GM21526 (cell line): ENCODE results near the gene CCDC116.
A peak's percentile ranks its signal among the peaks of the same experiment; 100 is the strongest.

ENCODE experiments used
- ATAC-seq: cut with Tn5 transposase; IDR thresholded peaks from one replicate; pipeline ENCODE4 v1.9.1; 2021; ENCODE audit warnings: moderate library complexity; ENCODE audit not compliant: unreplicated experiment, low FRiP score

Gene CCDC116

DNA sequence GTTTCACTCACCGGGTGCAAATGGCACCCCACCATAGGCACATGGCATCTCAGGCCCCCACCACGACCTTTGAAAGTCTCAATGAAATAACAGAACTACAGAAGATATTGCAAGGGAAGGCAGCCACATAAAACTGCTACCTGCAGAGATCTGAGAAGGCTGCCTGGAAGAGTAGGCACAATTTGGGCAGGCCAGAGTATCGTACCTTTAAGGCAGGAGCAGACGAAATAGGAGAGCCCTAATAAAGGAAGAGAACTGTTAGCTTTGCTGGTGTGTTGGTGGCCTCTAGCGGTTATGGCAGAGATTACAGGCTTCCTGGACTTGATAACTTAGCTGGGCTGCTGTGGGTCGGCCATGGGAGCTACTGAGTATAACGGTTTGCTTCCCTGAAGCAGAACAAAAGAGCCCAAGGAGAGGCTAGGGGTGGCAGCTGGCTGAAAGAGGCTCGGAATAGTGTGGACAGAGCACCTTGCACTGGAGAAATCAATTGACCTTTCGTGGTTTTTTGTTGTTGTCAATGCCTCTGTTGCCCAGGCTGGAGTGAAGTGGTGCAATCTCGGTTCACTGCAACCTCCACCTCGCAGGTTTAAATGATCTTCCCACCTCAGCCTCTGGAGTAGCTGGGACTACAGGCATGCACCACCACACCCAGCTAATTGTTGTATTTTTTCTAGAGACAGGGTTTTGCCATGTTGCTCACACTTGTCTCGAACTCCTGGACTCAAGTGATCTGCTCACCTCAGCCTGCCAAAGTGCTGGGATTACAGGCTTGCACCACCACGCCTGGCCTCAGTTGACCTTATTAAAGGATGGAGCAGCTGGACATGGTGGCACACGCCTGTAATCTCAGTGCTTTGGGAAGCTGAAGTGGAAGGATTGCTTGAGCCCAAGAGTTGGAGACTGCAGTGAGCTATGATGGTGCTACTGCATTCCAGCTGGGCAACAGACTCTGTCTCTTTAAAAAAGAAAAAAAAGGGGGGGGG lies 14.3 kb downstream of the CCDC116 start:
- no peak for ATAC-seq

DNA sequence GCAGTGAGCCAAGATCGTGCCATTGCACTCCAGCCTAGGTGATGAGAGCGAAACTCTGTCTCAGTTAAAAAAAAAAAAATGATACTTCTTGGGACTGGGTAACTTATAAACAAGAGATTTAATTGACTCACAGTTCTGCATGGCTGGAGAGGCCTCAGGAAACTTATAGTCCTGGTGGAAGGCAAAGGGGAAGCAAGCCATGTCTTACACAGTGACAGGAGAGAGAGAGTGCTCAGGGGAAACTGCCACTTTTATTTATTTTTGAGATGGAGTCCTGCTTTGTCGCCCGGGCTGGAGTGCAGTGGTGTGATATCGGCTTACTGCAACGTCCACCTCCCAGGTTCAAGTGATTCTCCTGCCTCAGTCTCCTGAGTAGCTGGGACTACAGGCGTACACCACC lies 17.7 kb downstream of the CCDC116 start:
- no peak for ATAC-seq

DNA sequence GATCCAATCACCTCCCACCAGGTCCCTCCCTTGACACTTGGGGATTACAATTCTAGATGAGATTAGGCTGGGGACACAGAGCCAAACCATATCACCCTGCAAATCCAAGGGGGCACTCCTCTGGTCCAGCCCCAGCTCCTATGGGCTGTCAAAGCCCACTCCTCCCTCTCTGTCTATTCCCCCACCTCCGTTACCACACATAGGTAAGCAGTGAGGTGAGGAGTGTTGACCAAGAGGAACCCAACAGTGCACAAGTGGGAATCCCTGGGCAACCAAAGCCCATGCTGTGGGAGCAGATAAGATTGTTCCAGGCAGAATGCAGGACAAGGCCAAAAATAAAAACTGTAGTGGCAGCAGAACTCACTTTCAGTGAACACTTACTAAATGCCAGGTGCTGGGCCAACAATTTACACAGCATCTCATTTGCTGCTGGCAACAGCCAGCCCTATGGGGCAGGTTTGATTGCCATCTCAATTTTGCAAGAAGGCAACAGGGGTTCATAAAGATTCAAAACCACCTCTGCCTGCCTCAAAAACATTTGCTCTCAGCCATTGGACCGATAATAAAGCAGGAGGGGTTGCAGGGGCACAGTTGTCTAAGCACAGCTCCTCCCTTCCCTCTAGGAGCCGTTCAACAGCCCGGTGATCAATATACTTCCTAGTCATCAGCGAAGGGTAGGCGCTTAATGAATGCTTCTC lies 18.4 kb downstream of the CCDC116 start:
- no peak for ATAC-seq

DNA sequence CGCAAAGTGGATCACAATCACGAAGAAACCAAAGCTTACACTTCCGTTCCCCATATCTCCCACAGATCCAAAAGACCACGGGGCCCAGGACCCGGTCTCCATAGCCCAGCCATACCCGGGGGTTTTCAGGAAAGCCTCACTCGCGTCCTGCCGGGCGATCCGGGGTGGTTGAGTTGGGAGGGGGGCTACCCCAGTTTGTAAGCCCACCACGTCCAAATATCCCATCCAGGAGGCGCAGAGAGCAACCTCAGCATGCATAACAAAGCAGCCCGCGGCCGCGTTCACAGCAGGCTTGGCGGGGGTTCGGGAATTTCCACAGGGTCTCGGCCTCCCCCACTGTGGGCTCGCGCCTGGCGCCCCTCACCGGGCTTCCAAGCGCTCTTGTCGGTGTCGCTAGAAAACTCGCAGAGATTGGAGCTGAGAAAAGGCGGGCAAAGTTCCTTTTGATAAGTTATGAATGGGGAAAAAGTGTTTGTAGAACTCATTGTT lies 19.0 kb downstream of the CCDC116 start:
- ATAC-seq, result no peak

DNA sequence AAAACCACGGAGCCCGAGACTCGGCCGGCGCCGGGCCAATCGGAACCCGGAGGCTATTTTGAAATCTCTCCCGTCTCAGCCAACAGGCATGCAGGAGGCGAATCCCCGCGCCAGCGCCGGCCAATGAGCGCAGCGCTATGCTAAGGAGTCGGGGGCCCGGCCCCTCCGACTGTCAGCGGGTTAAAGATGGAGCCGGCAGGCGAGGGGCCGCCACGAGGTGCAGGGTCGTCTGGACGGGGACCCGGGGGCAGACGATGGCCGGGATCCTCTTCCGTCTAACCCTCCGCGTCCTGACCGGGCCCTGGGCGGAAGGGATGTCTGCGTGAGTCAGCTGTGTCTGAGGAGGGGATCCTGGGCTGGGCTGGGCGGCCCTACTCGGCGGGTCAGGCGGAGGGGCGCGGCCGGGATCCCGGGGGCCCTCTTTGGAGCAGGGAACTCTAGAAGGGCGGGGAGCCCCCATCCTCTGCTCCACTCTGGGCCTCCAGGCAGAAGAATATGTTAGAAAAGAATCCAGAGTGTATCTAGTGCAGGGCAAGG lies 19.5 kb downstream of the CCDC116 start:
- peak; percentile 74 for ATAC-seq

DNA sequence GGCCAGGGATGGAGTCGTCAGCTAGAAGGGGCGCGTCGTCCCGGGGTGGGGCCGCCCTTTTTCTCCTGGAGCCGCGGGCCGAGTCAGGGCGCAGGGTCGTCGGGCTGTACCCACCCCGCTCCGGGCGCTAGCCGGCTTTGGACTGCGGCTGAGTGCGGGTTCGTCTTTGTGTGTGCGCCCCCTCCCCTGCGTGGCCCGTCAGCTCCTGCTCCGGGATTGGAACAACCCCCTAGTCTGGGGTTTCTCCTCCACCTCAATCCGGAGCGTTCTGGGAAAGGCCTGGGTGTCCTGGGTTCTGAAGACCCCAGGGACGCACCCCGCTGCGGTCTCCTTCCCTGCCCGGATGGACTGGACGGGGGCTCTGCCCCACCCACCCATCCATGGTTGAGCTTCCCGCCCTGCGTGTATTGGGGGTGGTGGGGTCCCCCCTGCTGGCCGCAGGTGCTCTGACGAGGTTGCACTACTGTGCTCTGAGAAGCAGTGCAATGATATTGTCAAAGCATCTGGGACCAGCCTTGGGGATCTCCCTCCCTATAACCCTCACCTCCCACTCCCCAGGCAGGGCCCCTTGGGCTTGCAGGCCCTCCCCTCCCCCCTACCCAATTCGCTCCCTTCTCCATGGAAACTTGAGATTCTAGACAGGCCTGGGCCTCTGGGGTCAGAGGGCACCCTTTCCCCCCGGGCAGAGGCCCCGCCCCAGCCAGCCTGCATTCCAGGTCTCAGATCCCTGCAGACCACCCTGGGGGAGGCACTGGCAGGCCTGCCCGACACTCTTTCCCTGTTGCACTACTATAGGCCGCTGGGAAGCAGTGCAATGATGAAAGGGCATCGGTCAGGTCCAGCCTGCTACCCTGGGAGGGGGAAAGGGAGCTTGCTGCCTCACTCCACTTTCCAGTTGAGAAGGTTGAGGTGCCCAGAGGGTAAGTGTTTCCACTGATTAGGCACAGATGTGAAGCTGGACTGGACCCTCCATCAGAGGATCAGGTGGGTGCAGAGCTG lies 20.3 kb downstream of the CCDC116 start:
- no peak for ATAC-seq

DNA sequence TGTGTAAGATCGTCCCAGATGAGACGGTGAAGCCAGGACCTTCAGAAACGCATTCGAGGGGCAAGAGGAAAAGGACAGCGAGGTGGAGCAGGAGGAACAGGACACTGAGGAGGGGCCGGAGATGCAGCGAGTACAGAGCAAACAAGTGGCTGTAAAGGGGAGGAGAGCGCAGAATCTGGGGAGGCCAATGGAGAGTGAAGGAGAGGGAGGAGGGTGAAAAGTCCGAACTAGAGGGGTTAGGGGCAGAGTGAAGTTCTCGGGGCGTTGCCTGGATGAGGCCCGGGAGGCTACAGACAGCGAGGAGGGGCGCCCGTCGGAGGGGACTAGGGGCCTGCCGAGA lies 24.4 kb downstream of the CCDC116 start:
- no peak for ATAC-seq

DNA sequence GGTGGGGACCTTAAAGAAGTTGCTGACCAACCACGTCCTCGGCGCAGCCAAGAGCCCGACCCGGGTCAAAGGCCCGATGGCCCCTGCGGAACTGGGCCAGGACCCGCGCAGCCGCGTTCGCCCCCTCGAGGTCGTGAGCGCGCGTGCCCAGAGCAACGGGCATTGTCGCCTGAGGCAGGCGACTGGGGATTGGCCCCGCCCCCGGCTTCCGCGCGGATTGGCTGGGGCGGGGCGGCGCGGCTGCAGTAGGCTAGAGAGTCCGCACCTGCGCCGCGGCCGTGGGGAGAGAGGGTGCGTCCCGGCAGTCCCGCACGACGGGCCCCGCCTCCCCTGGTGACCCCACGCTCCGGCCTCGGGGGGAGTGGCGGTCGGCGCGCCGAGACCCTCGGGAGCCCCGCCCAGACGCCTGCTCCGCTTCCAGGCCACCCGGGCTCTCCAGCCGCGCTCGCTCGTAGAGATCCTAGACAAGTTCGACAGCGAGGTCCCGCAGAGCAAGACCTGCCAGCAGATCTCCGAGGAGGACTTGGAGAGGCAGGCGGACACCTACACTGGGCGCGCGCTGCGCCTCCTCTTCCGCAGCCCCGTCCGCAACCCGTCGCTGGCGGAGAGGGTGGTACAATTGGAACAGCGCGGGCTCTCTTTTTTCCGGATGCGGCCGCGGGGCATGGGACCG lies 24.9 kb downstream of the CCDC116 start:
- ATAC-seq, result peak; percentile 68

DNA sequence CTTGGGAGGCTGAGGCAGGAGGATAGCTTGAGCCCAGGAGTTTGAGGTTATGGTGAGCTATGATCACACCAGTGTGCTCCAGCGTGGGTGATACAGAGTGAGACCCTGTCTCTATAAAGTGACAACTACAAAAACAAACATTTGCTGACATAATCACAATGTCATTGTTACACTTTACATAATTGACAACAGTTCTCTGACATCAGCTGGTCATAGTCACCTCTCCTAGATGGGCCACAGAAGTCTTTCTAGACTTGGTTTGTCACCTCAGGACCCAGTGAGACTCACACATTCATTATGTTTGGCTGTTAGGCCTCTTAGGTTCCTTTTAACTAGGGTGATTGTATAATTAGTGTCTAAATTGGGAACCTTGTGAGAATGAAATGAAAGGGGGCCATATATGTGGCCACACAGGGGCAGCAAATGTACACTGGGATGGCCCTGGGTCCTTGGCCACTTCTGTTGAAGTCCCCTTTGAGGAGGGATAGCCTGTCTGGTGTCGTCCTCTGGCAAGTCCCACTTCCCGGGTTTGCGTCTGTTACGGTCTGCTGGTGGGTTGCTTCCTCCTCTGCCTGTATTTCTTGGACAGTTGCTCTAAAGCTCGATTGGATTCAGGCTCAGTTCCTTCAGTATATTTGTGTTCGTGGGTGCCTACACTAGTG lies 27.4 kb downstream of the CCDC116 start:
- no peak for ATAC-seq

DNA sequence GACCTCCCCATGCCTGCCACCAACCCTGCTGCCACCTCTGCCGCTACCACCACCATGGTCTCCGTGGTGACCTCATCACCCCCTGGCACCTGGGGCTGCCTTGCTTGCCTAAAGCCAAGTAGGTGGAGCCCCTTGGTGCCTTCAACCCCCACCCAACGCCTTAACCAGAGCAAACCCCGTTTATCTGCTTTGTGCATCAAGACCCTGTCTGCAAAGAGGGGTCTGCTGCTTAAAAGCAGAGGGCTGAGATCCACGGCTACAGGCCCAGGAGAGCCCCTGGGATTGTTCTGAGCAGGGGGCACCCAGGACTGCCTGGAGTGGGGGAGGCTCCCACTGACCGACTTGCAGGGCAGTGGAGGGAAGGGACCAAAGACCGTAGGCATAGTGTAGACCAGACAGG lies 28.3 kb downstream of the CCDC116 start:
- ATAC-seq, result no peak

DNA sequence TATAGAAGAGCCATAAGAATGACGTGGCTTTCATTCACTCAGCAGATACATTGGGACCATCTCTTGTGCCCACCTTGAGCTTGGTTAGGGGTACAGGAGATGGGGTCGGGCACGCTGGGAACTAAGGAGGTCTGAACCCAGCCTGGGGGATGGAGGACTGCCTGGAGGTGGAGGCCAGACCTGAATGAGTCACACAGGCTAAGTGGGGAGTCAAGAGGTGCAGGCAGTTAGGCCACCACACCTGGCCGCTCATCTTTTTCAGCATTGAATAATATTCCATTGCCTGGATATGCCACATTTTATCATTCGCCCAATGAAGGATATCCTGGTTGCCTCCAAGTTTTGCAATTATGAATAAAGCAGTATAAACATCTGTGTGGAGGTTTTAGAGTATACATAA lies 29.4 kb downstream of the CCDC116 start:
- no peak for ATAC-seq

DNA sequence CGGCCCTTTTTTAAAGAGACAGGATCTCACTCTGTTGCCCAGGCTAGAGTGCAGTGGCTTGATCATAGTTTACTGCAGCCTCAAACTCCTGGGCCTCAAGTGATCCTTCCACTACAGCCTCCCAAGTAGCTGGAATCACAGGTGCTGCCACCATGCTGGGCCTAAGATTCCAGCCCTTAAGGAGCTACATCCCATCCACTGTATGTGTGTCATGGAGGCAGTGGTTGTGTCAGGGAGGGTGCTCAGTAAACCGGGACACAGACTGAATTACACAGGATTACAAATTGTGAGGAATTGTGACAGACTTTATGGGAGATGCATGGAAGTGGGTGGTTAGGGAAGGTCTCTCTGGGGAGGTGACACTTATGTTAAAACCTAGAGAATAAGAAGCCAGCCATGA lies 31.2 kb downstream of the CCDC116 start:
- ATAC-seq, result no peak

DNA sequence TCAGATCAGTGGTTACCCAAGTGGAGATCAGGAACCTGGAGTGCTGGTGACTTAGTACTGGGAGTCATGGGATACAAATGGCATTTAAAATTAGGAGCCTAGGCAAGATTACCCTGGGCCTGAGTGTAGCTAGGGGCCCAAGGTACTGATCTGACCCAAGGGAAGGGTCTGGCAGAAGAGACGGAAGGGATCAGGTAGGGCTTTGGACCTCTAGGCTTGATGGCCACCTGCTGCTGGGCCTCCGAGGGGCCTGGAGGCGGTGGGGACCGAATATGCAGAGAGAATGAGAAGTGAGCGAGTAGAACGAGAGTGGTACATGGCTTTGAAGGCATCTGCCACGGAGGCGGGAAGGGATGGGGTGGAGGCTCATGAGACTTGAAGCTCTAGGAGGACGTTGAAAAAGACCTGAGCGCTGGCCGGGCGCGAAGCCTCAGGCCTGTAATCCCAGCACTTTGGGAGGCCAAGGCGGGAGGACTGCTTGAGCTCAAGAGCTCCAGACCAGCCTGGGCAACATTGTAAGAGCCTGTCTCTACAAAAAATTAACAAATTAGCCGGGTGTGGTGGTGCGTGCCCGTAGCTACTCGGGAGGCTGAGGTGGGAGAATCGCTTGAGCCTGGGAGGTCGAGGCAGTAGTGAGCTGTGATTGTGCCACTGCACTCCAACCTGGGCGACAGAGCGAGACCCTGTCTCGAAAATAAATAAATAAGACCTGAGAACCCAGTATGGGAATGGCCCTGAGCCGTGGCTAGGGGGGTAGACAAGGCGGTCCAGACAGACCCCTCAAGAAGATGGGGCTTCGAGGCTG lies 32.7 kb downstream of the CCDC116 start:
- ATAC-seq, result no peak

DNA sequence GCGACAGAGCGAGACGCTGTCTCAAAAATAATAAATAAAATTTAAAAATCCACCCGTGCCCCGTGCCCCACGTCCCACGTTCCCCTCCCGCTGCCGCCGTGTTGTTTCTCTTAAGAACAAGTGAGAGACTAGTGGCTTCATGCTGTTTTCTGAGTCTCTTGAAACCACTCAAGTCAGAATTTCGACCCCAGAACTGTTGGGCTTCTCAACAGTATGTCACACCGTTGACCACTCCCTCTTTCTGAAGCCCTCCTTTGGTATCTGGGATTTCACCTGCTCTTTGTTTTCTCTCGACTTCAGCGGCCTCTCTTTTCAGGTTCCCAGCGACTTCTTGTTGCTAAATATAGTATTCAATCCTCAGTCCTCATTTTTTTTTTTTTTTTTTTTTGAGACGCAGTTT lies 34.2 kb downstream of the CCDC116 start:
- ATAC-seq, result no peak

DNA sequence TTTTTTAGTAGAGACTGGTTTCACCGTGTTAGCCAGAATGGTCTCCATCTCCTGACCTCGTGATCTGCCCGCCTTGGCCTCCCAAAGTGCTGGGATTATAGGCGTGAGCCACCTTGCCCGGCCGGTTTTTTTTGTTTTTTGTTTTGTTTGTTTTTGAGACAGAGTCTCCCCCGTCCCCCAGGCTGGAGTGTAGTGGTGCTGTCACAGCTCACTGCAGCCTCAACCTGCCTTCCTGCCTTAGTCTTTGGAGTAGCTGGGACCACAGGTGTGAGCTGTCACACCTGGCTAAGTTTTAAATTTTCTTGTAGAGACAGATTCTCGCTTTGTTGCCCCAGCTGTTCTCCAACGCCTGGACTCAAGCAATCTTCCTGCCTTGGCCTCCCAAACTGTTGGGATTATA lies 36.5 kb downstream of the CCDC116 start:
- ATAC-seq, result no peak

DNA sequence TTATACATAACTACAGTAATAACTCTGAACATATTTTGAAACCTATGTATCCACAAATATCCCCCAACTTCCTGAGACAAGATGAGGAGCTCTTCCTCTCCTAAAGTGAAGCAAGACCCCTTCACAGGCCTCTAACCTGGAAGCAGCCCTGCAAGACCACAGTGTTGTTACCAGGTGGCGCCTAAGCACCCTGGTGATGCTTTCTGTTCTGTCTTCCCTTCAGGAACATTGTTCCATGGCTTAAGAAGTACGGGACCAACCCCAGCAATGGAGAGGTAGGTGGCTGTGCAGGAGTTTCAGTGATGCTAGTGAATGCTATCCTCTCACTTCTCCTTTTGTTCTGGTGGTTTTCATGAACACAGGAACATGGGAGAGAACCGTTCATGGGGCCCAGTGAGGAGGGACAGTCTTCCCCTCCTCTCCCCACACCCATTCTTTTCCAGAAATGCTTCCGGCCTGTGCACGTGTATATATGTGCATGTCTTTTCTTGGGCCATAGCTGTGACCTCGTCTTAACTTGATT lies 39.6 kb downstream of the CCDC116 start:
- no peak for ATAC-seq

DNA sequence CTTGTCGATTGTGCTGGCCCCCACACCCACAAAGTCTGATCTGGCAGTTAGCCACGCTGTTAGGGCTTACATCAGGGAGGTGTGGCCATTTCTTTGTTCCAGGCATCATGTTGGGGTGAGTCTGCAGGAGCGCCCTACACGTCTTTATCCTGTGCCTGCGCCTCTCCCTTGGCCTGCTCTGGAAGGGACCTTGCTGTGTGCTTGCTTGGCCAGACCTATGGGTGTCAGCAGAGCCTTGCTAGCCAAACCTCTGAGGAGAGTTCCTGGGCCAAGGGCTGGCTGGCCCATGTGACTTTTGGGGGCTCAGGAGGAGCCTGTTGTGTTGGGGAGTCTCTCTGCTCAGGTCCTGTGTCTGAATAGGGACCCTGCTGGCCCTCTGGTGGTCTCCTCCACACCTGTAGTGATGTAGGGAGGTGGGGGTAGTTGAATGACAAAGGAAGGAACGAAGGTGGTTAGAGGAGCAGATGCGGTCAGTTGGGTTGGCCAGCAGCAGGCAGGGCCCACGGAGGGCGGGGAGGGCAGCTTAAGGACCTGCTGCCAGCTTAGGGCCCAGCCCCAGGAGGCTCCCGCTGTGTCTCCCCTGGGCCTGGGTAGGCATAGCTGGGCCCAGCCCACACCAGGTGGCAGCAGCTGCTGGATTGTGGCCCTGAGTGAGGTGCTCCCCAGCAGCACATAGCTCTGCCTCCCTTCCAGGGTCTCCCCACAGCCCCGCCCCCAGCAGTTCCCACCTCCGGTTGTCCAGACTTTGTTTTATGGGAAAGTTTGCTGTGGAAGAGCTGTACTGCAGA lies 41.2 kb downstream of the CCDC116 start:
- ATAC-seq, result no peak
